GM12878 (cell line): Measurements from ENCODE around the gene PPP2R2D. TPM values are rescaled to one million over a fixed set of nuclear protein-coding genes. Genes with fewer than 3 reads are reported as not detected.

Experiments used
- ATAC-seq: fragments of 200-7000 bp; cut with Tn5 transposase; 3 replicates; pipeline ENCODE4 v1.9.1; 2020; ENCODE audit warnings: mild to moderate bottlenecking, moderate library complexity
- BruUV-seq: library from RNA; stranded (reverse); fragments of 400-500 nt; replicated peaks from 2 replicates; lab custom pipeline; 2021; lab: Mats Ljungman, UMichigan
- CTCF ChIA-PET: fragments of 300-600 bp; sonication (Branson Sonifier 250); formaldehyde crosslinking; extraction: SDS; loops from one replicate; lab custom pipeline; 2021; ENCODE audit warnings: inconsistent platforms; lab: Yijun Ruan, JAX
- POLR2A ChIA-PET: fragments of 350-600 bp; formaldehyde crosslinking; extraction: SDS; loops from one replicate; lab custom pipeline; 2021; ENCODE audit warnings: inconsistent platforms; lab: Charles Lee
- RAD21 ChIA-PET: fragments of 300-600 bp; sonication (Branson Sonifier 250); formaldehyde crosslinking; loops from one replicate; lab custom pipeline; 2023; ENCODE audit warnings: antibody characterized with exemption; ENCODE audit not compliant: unreplicated experiment; lab: Charles Lee
- SMC1A ChIA-PET: fragments of 300-600 bp; sonication (Branson Sonifier 250); formaldehyde crosslinking; loops from one replicate; lab custom pipeline; 2023; ENCODE audit not compliant: unreplicated experiment, uncharacterized antibody; lab: Charles Lee
- DNase-seq: peaks from one replicate; pipeline ENCODE4 v3.0.0-alpha.2; 2011; ENCODE audit warnings: low read depth, low spot score
- FAIRE-seq: peaks from 3 replicates; lab custom pipeline; 2011; peaks lifted over from hg19 to GRCh38; lab: Jason Lieb, UNC
- H2AFZ ChIP-seq: 2 replicates; pipeline ENCODE4 v1.6.0; 2011; ENCODE audit warnings: low read depth, low read length, control low read depth; ENCODE audit not compliant: control insufficient read depth
- H3K27ac ChIP-seq: 2 replicates; pipeline ENCODE4 v1.5.1; 2011; ENCODE audit warnings: control low read depth; ENCODE audit not compliant: control insufficient read depth, insufficient read depth
- H3K27me3 ChIP-seq, 2 experiments: replicated peaks in 1 of 2; 2 replicates each; pipeline versions ENCODE4 v1.6.0 to v1.6.1; 2011; ENCODE audit warnings: low read length in 1 of 2; ENCODE audit not compliant: control insufficient read depth in 2 of 2, insufficient read depth in 2 of 2
- H3K36me3 ChIP-seq, 2 experiments: 2 replicates each; pipeline ENCODE4 v1.5.1; 2011; ENCODE audit warnings: low read length in 1 of 2; ENCODE audit not compliant: control insufficient read depth in 2 of 2, insufficient read depth in 2 of 2
- H3K4me1 ChIP-seq: 2 replicates; pipeline ENCODE4 v1.6.1; 2011; ENCODE audit warnings: mild to moderate bottlenecking, low read length, moderate library complexity, mixed read lengths; ENCODE audit not compliant: control insufficient read depth, insufficient read depth
- H3K4me2 ChIP-seq: 2 replicates; pipeline ENCODE4 v1.6.0; 2011; ENCODE audit warnings: control low read depth; ENCODE audit not compliant: control insufficient read depth, insufficient read depth
- H3K4me3 ChIP-seq: fragments of 200-600 bp; sonication (generic); 2 replicates; pipeline ENCODE4 v1.5.1; 2016
- H3K79me2 ChIP-seq: 2 replicates; pipeline ENCODE4 v1.6.0; 2011; ENCODE audit warnings: low read length; ENCODE audit not compliant: control insufficient read depth, insufficient read depth
- H3K9ac ChIP-seq: 2 replicates; pipeline ENCODE4 v1.8.0; 2011; ENCODE audit warnings: low read length, control low read depth, mixed read lengths; ENCODE audit not compliant: control insufficient read depth, insufficient read depth
- H3K9me3 ChIP-seq: replicated peaks from 3 replicates; pipeline ENCODE4 v1.5.1; 2011; ENCODE audit warnings: mild to moderate bottlenecking, low read length; ENCODE audit not compliant: control insufficient read depth, insufficient read depth
- H4K20me1 ChIP-seq: 2 replicates; pipeline ENCODE4 v1.6.0; 2011; ENCODE audit not compliant: control insufficient read depth, insufficient read depth
- FOXM1 ChIP-seq: IDR thresholded peaks from 2 replicates; pipeline ENCODE4 v1.6.1; 2012; ENCODE audit warnings: low read depth, mild to moderate bottlenecking, inconsistent platforms, low read length, moderate library complexity
- SREBF1 ChIP-seq: IDR thresholded peaks from 2 replicates; pipeline ENCODE4 v1.6.1; 2012; ENCODE audit warnings: mild to moderate bottlenecking, low read length
- ZSCAN29 ChIP-seq: fragments of 450-650 bp; IDR thresholded peaks from 2 replicates; pipeline ENCODE4 v1.6.1; 2017; ENCODE audit warnings: mild to moderate bottlenecking, moderate library complexity
- WGBS: methylation state at CpG from one replicate; pipeline ENCODE4 v1.1.6; 2016; ENCODE audit warnings: low lambda C conversion rate; ENCODE audit not compliant: insufficient replicate concordance, insufficient coverage; ENCODE audit errors: missing lambda C conversion rate; 5-methylcytosine and 5-hydroxymethylcytosine counted together
- in situ Hi-C: fragments of 300-500 bp; cut with MboI; formaldehyde crosslinking; loops from 9 replicates; pipeline ENCODE4 v1.14.3; 2018; ENCODE audit warnings: mixed read lengths
- intact Hi-C: fragments of 100-400 bp; cut with micrococcal nuclease; formaldehyde crosslinking; loops from one replicate; pipeline ENCODE4 v1.14.2; 2022; ENCODE audit not compliant: unreplicated experiment
- polyA plus RNA-seq, 11 experiments: library from polyadenylated mRNA; depleted of rRNA in 4 of 11; unstranded in 6 of 11; stranded (reverse) in 5 of 11; fragments of >200 nt; fragmentation: Nextera tagmentation in 4 of 11; fragmentation: Illumina TruSeq in 1 of 11; extraction: Ambion mirVana in 4 of 11; extraction: Trizol in 1 of 11; gene quantifications; 1 replicate in 1 of 11; 2 replicates in 10 of 11; pipeline versions ENCODE4 v1.2.1 to v1.2.3, GENCODE V29; 2011 to 2016; ENCODE audit warnings: inconsistent platforms in 2 of 11, missing spikeins in 2 of 11, low read depth in 1 of 11
- total RNA-seq, 4 experiments: library from RNA; depleted of rRNA in 3 of 4; stranded (reverse); fragments of >200 nt in 3 of 4; fragmentation: Illumina TruSeq in 1 of 4; extraction: Trizol in 1 of 4; gene quantifications; 2 replicates each; pipeline versions ENCODE4 v1.2.1 to v1.2.3, GENCODE V29; 2013 to 2021
- TF ChIP-seq, protein P1 (sequence below): IDR thresholded peaks from 2 replicates; pipeline ENCODE4 v1.6.1; 2012; ENCODE audit warnings: low read depth, low read length, improper control_type of control experiment
- TF ChIP-seq, protein P2 (sequence below): fragments of 450-650 bp; formaldehyde crosslinking; IDR thresholded peaks from 2 replicates; pipeline ENCODE4 v1.4.0; 2022; ENCODE audit warnings: mild to moderate bottlenecking, moderate library complexity

Gene PPP2R2D
- total and polyA plus RNA-seq, 10 of the 15 experiments (the other 5 are each of a cell fraction or from before 2014, with no cell fraction given): 2.8 to 41.9 (median 21.8) TPM

DNA sequence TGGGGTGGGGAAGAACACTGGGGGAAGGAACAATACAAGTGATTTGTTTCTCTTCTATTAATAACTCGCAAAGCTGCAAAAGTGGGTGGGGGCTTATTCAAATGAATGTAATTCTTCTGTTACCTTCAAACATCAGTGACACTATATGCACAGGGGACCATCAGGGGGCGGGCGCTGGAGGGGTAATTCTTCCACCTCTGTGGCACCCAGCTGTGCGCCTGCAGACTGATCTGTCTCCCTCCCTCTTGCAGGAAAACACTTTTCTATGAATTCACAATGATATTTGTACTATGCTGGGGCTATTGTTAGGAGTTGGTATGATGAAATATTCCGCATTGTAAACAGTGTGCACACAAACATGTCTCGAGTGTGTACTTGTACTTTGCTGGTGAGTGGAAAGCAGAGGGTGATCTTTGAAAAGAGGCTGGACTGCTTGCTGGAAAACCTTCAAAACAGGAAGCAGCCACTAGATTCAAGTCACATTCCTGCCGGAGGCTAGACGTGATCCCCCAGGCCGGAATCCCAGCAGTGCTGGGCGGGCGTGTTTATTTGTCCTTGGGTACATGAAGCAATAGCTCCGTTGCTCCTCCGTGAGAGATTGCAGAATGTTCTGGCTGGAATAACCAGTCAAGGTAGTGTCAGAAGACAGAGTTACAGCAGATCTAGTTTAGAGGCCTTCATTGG, 96.7 kb downstream of the PPP2R2D start:
- Histone ChIP-seq H4K20me1 (no peaks in the 10 kb centered on the region), H3K4me3 (no peak overlapping the region), H3K27ac (no peak overlapping the region), H2AFZ (no peak overlapping the region), H3K9me3 (no peaks in the 10 kb centered on the region), H3K9ac (no peak overlapping the region), H3K4me2 (no peak overlapping the region), H3K4me1 (no peaks in the 10 kb centered on the region), H3K79me2 (no peaks in the 10 kb centered on the region), H3K27me3 (no peaks in the 10 kb centered on the region; a peak in 1 of 4 replicates), H3K36me3 (no peaks in the 10 kb centered on the region)
- BruUV-seq: no TSS peak
- WGBS: 54% methylated on average over 13 of the region's 13 CpGs
- DNase-seq (no peak), ATAC-seq (no peak), FAIRE-seq (no peak)
- no peak for TF ChIP-seq ZSCAN29
- no peak for TF ChIP-seq SREBF1
- no peak for TF ChIP-seq FOXM1
- TF ChIP-seq, protein P1, sequence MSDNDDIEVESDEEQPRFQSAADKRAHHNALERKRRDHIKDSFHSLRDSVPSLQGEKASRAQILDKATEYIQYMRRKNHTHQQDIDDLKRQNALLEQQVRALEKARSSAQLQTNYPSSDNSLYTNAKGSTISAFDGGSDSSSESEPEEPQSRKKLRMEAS: no peak
- TF ChIP-seq, protein P2, sequence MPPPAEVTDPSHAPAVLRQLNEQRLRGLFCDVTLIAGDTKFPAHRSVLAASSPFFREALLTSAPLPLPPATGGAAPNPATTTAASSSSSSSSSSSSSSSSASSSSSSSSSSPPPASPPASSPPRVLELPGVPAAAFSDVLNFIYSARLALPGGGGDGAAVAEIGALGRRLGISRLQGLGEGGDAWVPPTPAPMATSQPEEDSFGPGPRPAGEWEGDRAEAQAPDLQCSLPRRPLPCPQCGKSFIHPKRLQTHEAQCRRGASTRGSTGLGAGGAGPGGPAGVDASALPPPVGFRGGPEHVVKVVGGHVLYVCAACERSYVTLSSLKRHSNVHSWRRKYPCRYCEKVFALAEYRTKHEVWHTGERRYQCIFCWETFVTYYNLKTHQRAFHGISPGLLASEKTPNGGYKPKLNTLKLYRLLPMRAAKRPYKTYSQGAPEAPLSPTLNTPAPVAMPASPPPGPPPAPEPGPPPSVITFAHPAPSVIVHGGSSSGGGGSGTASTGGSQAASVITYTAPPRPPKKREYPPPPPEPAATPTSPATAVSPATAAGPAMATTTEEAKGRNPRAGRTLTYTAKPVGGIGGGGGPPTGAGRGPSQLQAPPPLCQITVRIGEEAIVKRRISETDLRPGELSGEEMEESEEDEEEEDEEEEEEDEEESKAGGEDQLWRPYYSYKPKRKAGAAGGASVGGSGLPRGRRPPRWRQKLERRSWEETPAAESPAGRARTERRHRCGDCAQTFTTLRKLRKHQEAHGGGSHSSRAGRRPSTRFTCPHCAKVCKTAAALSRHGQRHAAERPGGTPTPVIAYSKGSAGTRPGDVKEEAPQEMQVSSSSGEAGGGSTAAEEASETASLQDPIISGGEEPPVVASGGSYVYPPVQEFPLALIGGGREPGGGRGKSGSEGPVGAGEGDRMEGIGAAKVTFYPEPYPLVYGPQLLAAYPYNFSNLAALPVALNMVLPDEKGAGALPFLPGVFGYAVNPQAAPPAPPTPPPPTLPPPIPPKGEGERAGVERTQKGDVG (CRISPR knock-in tag): no peak
- ChIA-PET SMC1A (no interaction called here), RAD21 (no interaction called here), POLR2A (no interaction called here), CTCF (no interaction called here)
- in situ Hi-C loops: no loop called here
- intact Hi-C loops: no loop called here
